Esophagus squamous epithelium (tissue), 4 donors: ENCODE results near the gene ZNF136.

Experiments
- CTCF ChIP-seq, 6 experiments: fragments of 450-650 bp in 4 of 6; fragments of 200-600 bp in 2 of 6; sonication (generic) in 2 of 6; IDR thresholded peaks; one replicate each; pipeline ENCODE4 v1.5.1; 2016 to 2019; ENCODE audit warnings: antibody characterized with exemption in 6 of 6, mild to moderate bottlenecking in 4 of 6, moderate library complexity in 4 of 6
- POLR2A ChIP-seq, 4 donors: fragments of 450-650 bp; IDR thresholded peaks; one replicate each; pipeline ENCODE4 v1.6.1; 2017; ENCODE audit warnings: antibody characterized with exemption in 4 of 4, mild to moderate bottlenecking in 4 of 4, moderate library complexity in 3 of 4

- peak; percentile 17 to 48 (median 36) for TF ChIP-seq CTCF (IDR thresholded peaks at IDR 0.05)
- no peak for TF ChIP-seq POLR2A (IDR thresholded peaks at IDR 0.05)
Observed at GRCh38 chr19:12126707-12127106, 36.2 kb upstream of the ZNF136 start.
